IMR-90 (cell line): ENCODE measurements around the gene MDM2. TPM values are rescaled to one million over a fixed set of nuclear protein-coding genes. Genes with fewer than 3 reads are reported as not detected.

Source experiments
- ATAC-seq: fragments of 200-7000 bp; cut with Tn5 transposase; 2 replicates; pipeline ENCODE4 v1.9.1; 2020; ENCODE audit warnings: low read depth, mild to moderate bottlenecking, moderate library complexity
- BruUV-seq: library from RNA; stranded (reverse); fragments of 400-500 nt; replicated peaks from 2 replicates; lab custom pipeline; 2021; lab: Mats Ljungman, UMichigan
- CTCF ChIA-PET: fragments of 300-600 bp; formaldehyde crosslinking; extraction: SDS; loops from one replicate; lab custom pipeline; 2021; ENCODE audit warnings: antibody characterized with exemption; lab: Yijun Ruan, JAX
- POLR2A ChIA-PET: fragments of 300-600 bp; sonication (Branson Sonifier 250); formaldehyde crosslinking; loops from one replicate; lab custom pipeline; 2022; ENCODE audit warnings: antibody characterized with exemption; ENCODE audit not compliant: unreplicated experiment; lab: Charles Lee
- DNase-seq: peaks from one replicate; pipeline ENCODE4 v3.0.0; 2013
- H2AFZ ChIP-seq: replicated peaks from 2 replicates; pipeline ENCODE3; 2013; ENCODE audit warnings: low read length, mild to moderate bottlenecking; ENCODE audit not compliant: poor library complexity
- H2AK5ac ChIP-seq: 2 replicates; pipeline ENCODE4 v1.6.1; 2013; ENCODE audit warnings: low read depth, low read length, inconsistent platforms
- H2AK9ac ChIP-seq: replicated peaks from 2 replicates; pipeline ENCODE3; 2013; ENCODE audit warnings: mild to moderate bottlenecking, low read depth, low read length, moderate library complexity; ENCODE audit not compliant: poor library complexity
- H2BK120ac ChIP-seq: 2 replicates; pipeline ENCODE4 v1.6.1; 2013; ENCODE audit warnings: low read depth, low read length, inconsistent platforms
- H2BK15ac ChIP-seq: 3 replicates; pipeline ENCODE4 v1.6.1; 2013; ENCODE audit warnings: low read depth, low read length, inconsistent platforms
- H2BK20ac ChIP-seq: 2 replicates; pipeline ENCODE4 v1.6.1; 2013; ENCODE audit warnings: low read depth, mild to moderate bottlenecking, inconsistent platforms, low read length, moderate library complexity
- H2BK5ac ChIP-seq: 2 replicates; pipeline ENCODE4 v1.6.1; 2013; ENCODE audit warnings: mild to moderate bottlenecking, low read depth, low read length, inconsistent platforms; ENCODE audit not compliant: poor library complexity, severe bottlenecking
- H3K14ac ChIP-seq: replicated peaks from 2 replicates; pipeline ENCODE4 v1.6.1; 2013; ENCODE audit warnings: low read depth, low read length, inconsistent platforms
- H3K18ac ChIP-seq: 2 replicates; pipeline ENCODE4 v1.6.1; 2013; ENCODE audit warnings: low read depth, low read length, control low read depth
- H3K23ac ChIP-seq: 2 replicates; pipeline ENCODE4 v1.6.1; 2013; ENCODE audit warnings: low read depth, low read length, inconsistent platforms
- H3K27ac ChIP-seq: 2 replicates; pipeline ENCODE4 v1.5.1; 2013; ENCODE audit warnings: mild to moderate bottlenecking, control low read depth, low read length; ENCODE audit not compliant: insufficient read depth
- H3K27me3 ChIP-seq: 2 replicates; pipeline ENCODE4 v1.6.1; 2013; ENCODE audit warnings: low read length; ENCODE audit not compliant: control insufficient read depth, insufficient read depth
- H3K36me3 ChIP-seq: 2 replicates; pipeline ENCODE4 v1.6.1; 2013; ENCODE audit warnings: low read length, mixed read lengths; ENCODE audit not compliant: control insufficient read depth, insufficient read depth
- H3K4ac ChIP-seq: 2 replicates; pipeline ENCODE4 v1.6.1; 2013; ENCODE audit warnings: low read depth, low read length, inconsistent platforms
- H3K4me1 ChIP-seq: 2 replicates; pipeline ENCODE4 v1.6.1; 2013; ENCODE audit warnings: low read length, mixed read lengths; ENCODE audit not compliant: control insufficient read depth, insufficient read depth
- H3K4me2 ChIP-seq: 2 replicates; pipeline ENCODE4 v1.6.1; 2013; ENCODE audit warnings: low read depth, mild to moderate bottlenecking, control low read depth, low read length, moderate library complexity
- H3K4me3 ChIP-seq: 2 replicates; pipeline ENCODE4 v1.5.1; 2013; ENCODE audit warnings: low read depth, mild to moderate bottlenecking, control low read depth, low read length, moderate library complexity; ENCODE audit not compliant: insufficient read depth
- H3K56ac ChIP-seq: 2 replicates; pipeline ENCODE4 v1.6.1; 2013; ENCODE audit warnings: low read length, inconsistent platforms; ENCODE audit not compliant: insufficient read depth; ENCODE audit errors: extremely low read depth
- H3K79me1 ChIP-seq, 2 experiments: 2 replicates each; pipeline ENCODE4 v1.6.1; 2013; ENCODE audit warnings: low read length in 2 of 2, inconsistent platforms in 1 of 2, low read depth in 1 of 2
- H3K9ac ChIP-seq: 2 replicates; pipeline ENCODE4 v1.6.1; 2013; ENCODE audit warnings: low read depth, low read length, control low read depth
- H3K9me1 ChIP-seq: 2 replicates; pipeline ENCODE4 v1.6.1; 2013; ENCODE audit warnings: low read length, inconsistent platforms; ENCODE audit not compliant: insufficient read depth
- H3K9me3 ChIP-seq: 2 replicates; pipeline ENCODE4 v1.6.1; 2013; ENCODE audit warnings: low read length; ENCODE audit not compliant: control insufficient read depth, insufficient read depth
- H4K20me1 ChIP-seq: 2 replicates; pipeline ENCODE4 v1.6.1; 2013; ENCODE audit warnings: low read length, inconsistent platforms; ENCODE audit not compliant: insufficient read depth
- H4K5ac ChIP-seq: 2 replicates; pipeline ENCODE4 v1.6.1; 2013; ENCODE audit warnings: mild to moderate bottlenecking, low read depth, low read length, control low read depth
- H4K8ac ChIP-seq, 2 experiments: 2 replicates each; pipeline ENCODE4 v1.6.1; 2013; ENCODE audit warnings: low read depth in 2 of 2, low read length in 2 of 2, control low read depth in 1 of 2, inconsistent platforms in 1 of 2
- H4K91ac ChIP-seq: 2 replicates; pipeline ENCODE4 v1.6.1; 2013; ENCODE audit warnings: low read depth, low read length, inconsistent platforms; ENCODE audit not compliant: insufficient read depth
- BHLHE40 ChIP-seq: fragments of 150-350 bp; IDR thresholded peaks from 2 replicates; pipeline ENCODE4 v1.6.1; 2016; ENCODE audit warnings: mild to moderate bottlenecking, low read depth, low read length
- CEBPB ChIP-seq: IDR thresholded peaks from 2 replicates; pipeline ENCODE4 v1.6.1; 2012; ENCODE audit warnings: low read depth, low read length, improper control_type of control experiment
- CHD1 ChIP-seq: IDR thresholded peaks from 2 replicates; pipeline ENCODE4 v1.6.1; 2012; ENCODE audit warnings: low read depth, low read length, improper control_type of control experiment
- CTCF ChIP-seq: conservative IDR thresholded peaks from 2 replicates; pipeline ENCODE4 v1.5.1; 2012; ENCODE audit warnings: mild to moderate bottlenecking, low read depth, low read length, improper control_type of control experiment
- ELK1 ChIP-seq: fragments of 150-350 bp; IDR thresholded peaks from 2 replicates; pipeline ENCODE4 v1.6.1; 2016; ENCODE audit warnings: low read depth, mild to moderate bottlenecking, low read length, moderate library complexity, borderline replicate concordance
- FOS ChIP-seq: fragments of 150-350 bp; IDR thresholded peaks from 2 replicates; pipeline ENCODE4 v1.6.1; 2016; ENCODE audit warnings: low read depth, low read length
- MAFK ChIP-seq: IDR thresholded peaks from 2 replicates; pipeline ENCODE4 v1.6.1; 2012; ENCODE audit warnings: low read depth, low read length, improper control_type of control experiment
- MAZ ChIP-seq: IDR thresholded peaks from 2 replicates; pipeline ENCODE4 v1.6.1; 2012; ENCODE audit warnings: low read depth, mild to moderate bottlenecking, low read length, improper control_type of control experiment, moderate library complexity, borderline replicate concordance
- MXI1 ChIP-seq: IDR thresholded peaks from 2 replicates; pipeline ENCODE4 v1.6.1; 2012; ENCODE audit warnings: low read depth, mild to moderate bottlenecking, low read length, moderate library complexity, borderline replicate concordance
- POLR2A ChIP-seq: IDR thresholded peaks from 2 replicates; pipeline ENCODE4 v1.6.1; 2012; ENCODE audit warnings: mild to moderate bottlenecking, low read depth, low read length
- RAD21 ChIP-seq: IDR thresholded peaks from 2 replicates; pipeline ENCODE4 v1.6.1; 2012; ENCODE audit warnings: low read length, improper control_type of control experiment
- RCOR1 ChIP-seq: IDR thresholded peaks from 2 replicates; pipeline ENCODE4 v1.6.1; 2012; ENCODE audit warnings: mild to moderate bottlenecking, low read length, improper control_type of control experiment; ENCODE audit not compliant: insufficient replicate concordance
- RFX5 ChIP-seq: IDR thresholded peaks from 2 replicates; pipeline ENCODE4 v1.8.0; 2012; ENCODE audit warnings: low read depth, mild to moderate bottlenecking, low read length, moderate library complexity
- SMC3 ChIP-seq: fragments of 150-350 bp; IDR thresholded peaks from 2 replicates; pipeline ENCODE4 v1.6.1; 2016; ENCODE audit warnings: low read depth, mild to moderate bottlenecking, antibody characterized with exemption, low read length, moderate library complexity
- USF2 ChIP-seq: fragments of 150-350 bp; IDR thresholded peaks from 2 replicates; pipeline ENCODE4 v1.6.1; 2017; ENCODE audit warnings: mild to moderate bottlenecking, antibody characterized with exemption, low read length, low read depth
- WGBS, 2 experiments: methylation state at CpG; one replicate each; pipeline versions ENCODE4 v1.1.5 to v1.1.7; 2013; ENCODE audit warnings: missing lambda C conversion rate in 2 of 2; ENCODE audit not compliant: insufficient read length in 1 of 2; ENCODE audit errors: extremely low coverage in 2 of 2; 5-methylcytosine and 5-hydroxymethylcytosine counted together
- dilution Hi-C: fragments of 300-500 bp; cut with HindIII; formaldehyde crosslinking; loops from one replicate; pipeline ENCODE4 v1.14.3; 2018; ENCODE audit warnings: low sequenced_read_pairs; ENCODE audit not compliant: unreplicated experiment
- in situ Hi-C: fragments of 300-500 bp; cut with MboI; formaldehyde crosslinking; loops from 3 replicates; pipeline ENCODE4 v1.14.3; 2019; ENCODE audit warnings: low sequenced_read_pairs, inconsistent platforms, mixed read lengths
- intact Hi-C: fragments of 100-400 bp; cut with micrococcal nuclease; formaldehyde crosslinking; loops from 2 replicates; pipeline ENCODE4 v1.10.0; 2022
- polyA plus RNA-seq, 3 experiments: library from polyadenylated mRNA; depleted of rRNA; stranded (reverse); fragments of >200 nt; gene quantifications; 2 replicates each; pipeline ENCODE4 v1.2.3, GENCODE V29; 2012; ENCODE audit warnings: low replicate concordance in 1 of 3
- total RNA-seq: library from RNA; depleted of rRNA; stranded (reverse); fragments of >200 nt; gene quantifications from 2 replicates; pipeline ENCODE4 v1.2.3, GENCODE V29; 2012

Gene MDM2
- total and polyA plus RNA-seq, 2 of the 4 experiments (the other 2 are of a cell fraction), result 21.9 to 196 TPM

- BruUV-seq, result no TSS peak
- DNase-seq (no peak), ATAC-seq (no peak)
- Histone ChIP-seq H4K5ac (no peak overlapping the region), H3K4me2 (no peak overlapping the region), H3K9me3 (no peaks in the 10 kb centered on the region), H2BK20ac (no peak overlapping the region), H2BK120ac (no peak overlapping the region), H3K27me3 (no peaks in the 10 kb centered on the region), H2BK5ac (no peak overlapping the region), H3K79me1 (no peaks in the 10 kb centered on the region), H3K56ac (no peak overlapping the region), H3K27ac (no peak overlapping the region), H2AFZ (peak overlapping the region; percentile 9), H2BK15ac (no peak overlapping the region), H3K4ac (no peak overlapping the region), H3K23ac (no peak overlapping the region), H4K91ac (no peak overlapping the region), H2AK5ac (no peak overlapping the region), H3K36me3 (no peaks in the 10 kb centered on the region), H3K4me3 (no peak overlapping the region), H3K14ac (no peak overlapping the region), H3K9me1 (peaks cover 3% of the 10 kb centered on the region; the same call in 1 of the 2 replicates), H3K4me1 (no peaks in the 10 kb centered on the region; the same call in 1 of the 2 replicates), H2AK9ac (no peak overlapping the region), H4K8ac (no peak overlapping the region), H3K18ac (no peak overlapping the region), H3K9ac (no peak overlapping the region), H4K20me1 (no peaks in the 10 kb centered on the region)
- in situ Hi-C loops, result no loop called here
- WGBS, 2 experiments, result no CpG with 5 or more reads among the region's 4 CpGs
- CTCF ChIA-PET, result no interaction called here
- intact Hi-C loops, result no loop called here
- POLR2A ChIA-PET, result no interaction called here
- TF ChIP-seq SMC3 (no peak), MXI1 (no peak), RFX5 (no peak), POLR2A (no peak), MAZ (no peak), CEBPB (no peak), USF2 (no peak), ELK1 (no peak), RCOR1 (no peak), CHD1 (no peak), MAFK (no peak), BHLHE40 (no peak), FOS (no peak), RAD21 (no peak), CTCF (no peak)
- dilution Hi-C loops, result no loop called here
Measured at GRCh38 chr12:68793436-68793835, 14.5 kb upstream of the MDM2 start.
